Activated CD4-positive, alpha-beta T cell treated with anti-CD3 and anti-CD28 coated beads for 36 hours (primary cell): Measurements from ENCODE around the gene AMPD3. TPM values are rescaled to one million over a fixed set of nuclear protein-coding genes. Genes with fewer than 3 reads are reported as not detected.

Experiments
- ATAC-seq: fragments of 200-7000 bp; cut with Tn5 transposase; one replicate; pipeline ENCODE4 v1.10.0; 2021; ENCODE audit warnings: mild to moderate bottlenecking, moderate library complexity
- CTCF ChIA-PET: fragments of 350-600 bp; sonication (Branson Sonifier 250); formaldehyde crosslinking; loops from one replicate; lab custom pipeline; 2021; ENCODE audit warnings: antibody characterized with exemption; lab: Charles Lee
- POLR2A ChIA-PET: fragments of 350-600 bp; sonication (Branson Sonifier 250); formaldehyde crosslinking; loops from one replicate; lab custom pipeline; 2021; ENCODE audit warnings: antibody characterized with exemption, inconsistent platforms; lab: Charles Lee
- DNase-seq: peaks from one replicate; pipeline ENCODE4 v3.0.0-alpha.2; 2020
- H3K27ac Mint-ChIP-seq: one replicate; pipeline ENCODE4 v1.8.0; 2021; ENCODE audit warnings: mixed read lengths
- H3K27me3 Mint-ChIP-seq: one replicate; pipeline ENCODE4 v1.8.0; 2021; ENCODE audit warnings: mixed read lengths
- H3K36me3 Mint-ChIP-seq: one replicate; pipeline ENCODE4 v1.8.0; 2021; ENCODE audit warnings: low read depth, mixed read lengths
- H3K4me1 Mint-ChIP-seq: one replicate; pipeline ENCODE4 v1.8.0; 2021; ENCODE audit warnings: mixed read lengths
- H3K4me3 Mint-ChIP-seq: one replicate; pipeline ENCODE4 v1.8.0; 2021; ENCODE audit warnings: mild to moderate bottlenecking, moderate library complexity, mixed read lengths
- H3K9me3 Mint-ChIP-seq: one replicate; pipeline ENCODE4 v1.8.0; 2021; ENCODE audit warnings: low read depth, mixed read lengths
- intact Hi-C, 2 experiments: fragments of 100-400 bp; cut with DNase I in 1 of 2; cut with micrococcal nuclease in 1 of 2; formaldehyde crosslinking; loops; one replicate each; pipeline versions ENCODE4 v1.14.2 to v1.15.1; 2022 to 2024; cut with DNase I, micrococcal nuclease
- total RNA-seq, 2 experiments: library from RNA; stranded (reverse); gene quantifications; one replicate each; pipeline ENCODE4 v1.2.3, GENCODE V29; 2021

The AMPD3 gene
- total RNA-seq, 2 experiments from 2014 or later: 26.3 to 27.1 TPM

- DNase-seq (no peak), ATAC-seq (no peak)
- no peaks in the 10 kb centered on the region for H3K9me3 Mint-ChIP-seq
- H3K4me1 Mint-ChIP-seq: peaks cover 22% of the 10 kb centered on the region
- intact Hi-C loops: no loop called here
- peaks cover 41% of the 10 kb centered on the region for H3K36me3 Mint-ChIP-seq
- H3K27me3 Mint-ChIP-seq: no peaks in the 10 kb centered on the region
- CTCF ChIA-PET: no interaction called here
- H3K27ac Mint-ChIP-seq: no peak overlapping the region
- H3K4me3 Mint-ChIP-seq: no peak overlapping the region
- POLR2A ChIA-PET: no interaction called here
Measured at GRCh38 chr11:10522921-10523320, 67.9 kb downstream of the AMPD3 start.

GRCh38 chr11:10524471-10524870, 69.4 kb downstream of the AMPD3 start:
- DNase-seq (no peak), ATAC-seq (no peak)
- H3K27ac Mint-ChIP-seq: no peak overlapping the region
- intact Hi-C loops: no loop called here
- no peaks in the 10 kb centered on the region for H3K9me3 Mint-ChIP-seq
- no peaks in the 10 kb centered on the region for H3K27me3 Mint-ChIP-seq
- H3K36me3 Mint-ChIP-seq: peaks cover 48% of the 10 kb centered on the region
- H3K4me3 Mint-ChIP-seq: no peak overlapping the region
- POLR2A ChIA-PET: no interaction called here
- H3K4me1 Mint-ChIP-seq: peaks cover 22% of the 10 kb centered on the region
- CTCF ChIA-PET: interaction anchor here (1.4 kb wide), 1 partner anchor 16 kb away, joined by 6 read pairs; the partner anchor contains the start of gene RNF141

- intact Hi-C loops: loop anchor here (1.0 to 5.0 kb wide), 3 partner anchors 13 to 210 kb away; partner anchors contain the start of gene AMPD3 (in 1 of the 2)
- ChIA-PET POLR2A (no interaction called here), CTCF (interaction anchor here (0.7 to 1.2 kb wide), 3 partner anchors 12 to 79 kb away, joined by 3 to 8 read pairs (median 3); partner anchors contain the start of gene RNF141)
- Mint-ChIP-seq H3K9me3 (no peaks in the 10 kb centered on the region), H3K4me1 (peaks cover 22% of the 10 kb centered on the region), H3K4me3 (peak overlapping the region; percentile 9), H3K27me3 (no peaks in the 10 kb centered on the region), H3K36me3 (peaks cover 52% of the 10 kb centered on the region), H3K27ac (peak overlapping the region; percentile 83)
- DNase-seq: no peak
- peak; percentile 96 for ATAC-seq
Measured at GRCh38 chr11:10526974-10527918, 72.2 kb downstream of the AMPD3 start.

GRCh38 chr11:10528121-10528520, 73.1 kb downstream of the AMPD3 start:
- no peak overlapping the region for H3K27ac Mint-ChIP-seq
- DNase-seq (no peak), ATAC-seq (no peak)
- CTCF ChIA-PET: interaction anchor here (0.7 to 1.2 kb wide), 2 partner anchors 12 to 13 kb away, joined by 3 to 8 read pairs; partner anchors contain the start of gene RNF141
- POLR2A ChIA-PET: no interaction called here
- no peak overlapping the region for H3K4me3 Mint-ChIP-seq
- H3K9me3 Mint-ChIP-seq: no peaks in the 10 kb centered on the region
- H3K36me3 Mint-ChIP-seq: peaks cover 51% of the 10 kb centered on the region
- no peaks in the 10 kb centered on the region for H3K27me3 Mint-ChIP-seq
- intact Hi-C loops: loop anchor here (5.0 kb wide), 2 partner anchors 71 to 209 kb away; partner anchors contain the start of gene AMPD3 (in 1 of the 2)
- peaks cover 22% of the 10 kb centered on the region for H3K4me1 Mint-ChIP-seq

GRCh38 chr11:10529279-10529678, 74.2 kb downstream of the AMPD3 start:
- ChIA-PET CTCF (no interaction called here), POLR2A (no interaction called here)
- H3K27me3 Mint-ChIP-seq: no peaks in the 10 kb centered on the region
- no peak for ATAC-seq
- H3K4me1 Mint-ChIP-seq: peaks cover 20% of the 10 kb centered on the region
- peak overlapping the region; percentile 15 for H3K27ac Mint-ChIP-seq
- no peaks in the 10 kb centered on the region for H3K9me3 Mint-ChIP-seq
- intact Hi-C loops: loop anchor here (5.0 kb wide), 2 partner anchors 72 to 208 kb away; partner anchors contain the start of gene AMPD3 (in 1 of the 2)
- no peak for DNase-seq
- H3K4me3 Mint-ChIP-seq: no peak overlapping the region
- H3K36me3 Mint-ChIP-seq: peaks cover 46% of the 10 kb centered on the region

- DNase-seq (no peak), ATAC-seq (no peak)
- ChIA-PET POLR2A (no interaction called here), CTCF (interaction anchor here (1.3 to 4.0 kb wide), 2 partner anchors 8 to 12 kb away, joined by 4 to 29 read pairs; partner anchors contain the start of gene RNF141)
- H3K9me3 Mint-ChIP-seq: no peaks in the 10 kb centered on the region
- H3K36me3 Mint-ChIP-seq: peaks cover 23% of the 10 kb centered on the region
- H3K4me1 Mint-ChIP-seq: peaks cover 14% of the 10 kb centered on the region
- H3K27ac Mint-ChIP-seq: no peak overlapping the region
- no peaks in the 10 kb centered on the region for H3K27me3 Mint-ChIP-seq
- intact Hi-C loops: no loop called here
- H3K4me3 Mint-ChIP-seq: no peak overlapping the region
Measured at GRCh38 chr11:10532526-10532925, 77.5 kb downstream of the AMPD3 start.

- H3K9me3 Mint-ChIP-seq: no peaks in the 10 kb centered on the region
- H3K27me3 Mint-ChIP-seq: no peaks in the 10 kb centered on the region
- peaks cover 11% of the 10 kb centered on the region for H3K4me1 Mint-ChIP-seq
- POLR2A ChIA-PET: no interaction called here
- no peak overlapping the region for H3K27ac Mint-ChIP-seq
- CTCF ChIA-PET: interaction anchor here (1.3 to 4.0 kb wide), 4 partner anchors 7 to 214 kb away, joined by 3 to 29 read pairs (median 4); partner anchors contain the start of gene RNF141
- DNase-seq (no peak), ATAC-seq (no peak)
- intact Hi-C loops: no loop called here
- no peak overlapping the region for H3K4me3 Mint-ChIP-seq
- peaks cover 18% of the 10 kb centered on the region for H3K36me3 Mint-ChIP-seq
Measured at GRCh38 chr11:10533323-10533722, 78.3 kb downstream of the AMPD3 start.

GRCh38 chr11:10534316-10534715, 79.3 kb downstream of the AMPD3 start:
- intact Hi-C loops: no loop called here
- ChIA-PET POLR2A (no interaction called here), CTCF (interaction anchor here (0.6 to 1.5 kb wide), 8 partner anchors 13 to 226 kb away, joined by 3 to 5 read pairs (median 3); no protein-coding TSS in a partner anchor)
- ATAC-seq (no peak), DNase-seq (no peak)
- peaks cover 13% of the 10 kb centered on the region for H3K36me3 Mint-ChIP-seq
- H3K4me3 Mint-ChIP-seq: no peak overlapping the region
- no peak overlapping the region for H3K27ac Mint-ChIP-seq
- H3K27me3 Mint-ChIP-seq: no peaks in the 10 kb centered on the region
- H3K9me3 Mint-ChIP-seq: no peaks in the 10 kb centered on the region
- H3K4me1 Mint-ChIP-seq: peaks cover 11% of the 10 kb centered on the region

GRCh38 chr11:10537600-10537999, 82.5 kb downstream of the AMPD3 start:
- intact Hi-C loops: loop anchor here in 1 of 2 experiments (5.0 kb wide), 1 partner anchor 1085 kb away; the partner anchor contains the start of gene GALNT18
- H3K36me3 Mint-ChIP-seq: no peaks in the 10 kb centered on the region
- H3K27ac Mint-ChIP-seq: no peak overlapping the region
- peaks cover 21% of the 10 kb centered on the region for H3K4me1 Mint-ChIP-seq
- POLR2A ChIA-PET: no interaction called here
- no peaks in the 10 kb centered on the region for H3K9me3 Mint-ChIP-seq
- no peak overlapping the region for H3K4me3 Mint-ChIP-seq
- no peaks in the 10 kb centered on the region for H3K27me3 Mint-ChIP-seq
- CTCF ChIA-PET: no interaction called here
- ATAC-seq (no peak), DNase-seq (no peak)

GRCh38 chr11:10538924-10539323, 83.9 kb downstream of the AMPD3 start:
- Mint-ChIP-seq H3K27me3 (no peaks in the 10 kb centered on the region), H3K27ac (no peak overlapping the region), H3K4me1 (peaks cover 21% of the 10 kb centered on the region), H3K4me3 (no peak overlapping the region), H3K9me3 (no peaks in the 10 kb centered on the region), H3K36me3 (no peaks in the 10 kb centered on the region)
- ChIA-PET CTCF (interaction anchor here (0.6 kb wide), 1 partner anchor 143 kb away, joined by 3 read pairs; no protein-coding TSS in a partner anchor), POLR2A (no interaction called here)
- intact Hi-C loops: loop anchor here in 1 of 2 experiments (5.0 kb wide), 1 partner anchor 1083 kb away; the partner anchor contains the start of gene GALNT18
- no peak for ATAC-seq
- no peak for DNase-seq

- DNase-seq (no peak), ATAC-seq (no peak)
- H3K4me1 Mint-ChIP-seq: peaks cover 21% of the 10 kb centered on the region
- H3K27me3 Mint-ChIP-seq: no peaks in the 10 kb centered on the region
- H3K4me3 Mint-ChIP-seq: peak overlapping the region; percentile 88
- H3K9me3 Mint-ChIP-seq: no peaks in the 10 kb centered on the region
- H3K27ac Mint-ChIP-seq: no peak overlapping the region
- intact Hi-C loops: loop anchor here in 1 of 2 experiments (5.0 kb wide), 1 partner anchor 1083 kb away; the partner anchor contains the start of gene GALNT18
- no peaks in the 10 kb centered on the region for H3K36me3 Mint-ChIP-seq
- POLR2A ChIA-PET: no interaction called here
- CTCF ChIA-PET: interaction anchor here (0.6 to 3.3 kb wide), 6 partner anchors 8 to 153 kb away, joined by 3 to 29 read pairs (median 10); no protein-coding TSS in a partner anchor
Measured at GRCh38 chr11:10539339-10539738, 84.3 kb downstream of the AMPD3 start.
